ENCODE measurements around the gene COLGALT1. TPM values are rescaled to one million over a fixed set of nuclear protein-coding genes. Genes with fewer than 3 reads are reported as not detected.

Gene COLGALT1
- total RNA-seq, 1 experiment from 2014 or later: 48.5 TPM

DNA sequence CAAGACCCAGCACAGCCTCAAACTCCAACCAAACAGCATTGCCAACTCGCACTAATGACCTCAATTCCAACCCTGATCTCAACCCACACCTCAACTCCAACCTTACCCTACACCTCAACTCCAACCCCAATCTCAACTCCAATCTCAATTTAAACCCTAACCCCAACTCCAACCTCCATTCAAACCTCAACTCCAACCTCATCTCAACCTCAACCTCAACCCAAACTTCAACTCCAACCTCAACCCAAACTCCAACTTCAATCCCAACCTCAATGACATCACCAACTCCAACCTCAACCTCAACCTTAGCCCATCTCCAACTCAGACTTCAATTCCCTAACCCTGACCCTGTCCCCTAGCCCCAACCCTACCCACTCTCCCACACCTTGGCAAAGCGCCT lies 74.3 kb downstream of the COLGALT1 start:
- H3K27ac Mint-ChIP-seq: no peak overlapping the region
- WGBS (ENCODE audit: extremely low coverage, insufficient read length, low lambda C conversion rate): 100% methylated on average over 1 of the region's 2 CpGs

More for the DNA sequence above, 74.3 kb downstream of the COLGALT1 start:
- H3K27me3 ChIP-seq (ENCODE audit: insufficient read depth, low read length): no peaks in the 10 kb centered on the region
- H3T11ph ChIP-seq (ENCODE audit: low read length): no peak overlapping the region
- no peak overlapping the region for H2BK120ac ChIP-seq (ENCODE audit: low read depth, low read length, poor library complexity, severe bottlenecking)
- H3K14ac ChIP-seq (ENCODE audit: insufficient read depth, low read length): no peak overlapping the region
- no peak overlapping the region for H3K4me2 ChIP-seq (ENCODE audit: insufficient read depth, insufficient read length, low read length)
- Mint-ChIP-seq H3K9me3 (no peaks in the 10 kb centered on the region), H3K4me1 (no peaks in the 10 kb centered on the region), H3K27me3 (ENCODE audit: low read depth) (no peaks in the 10 kb centered on the region), H3K36me3 (ENCODE audit: insufficient read depth in 1 of 3, low read depth in 3 of 3) (peaks cover 18 to 23% (median 22%) of the 10 kb centered on the region in 3 experiments; a peak in 6 of 7 replicates), H3K4me3 (no peak overlapping the region)
- no peaks in the 10 kb centered on the region for H4K20me1 ChIP-seq (ENCODE audit: control insufficient read depth, insufficient read depth, insufficient read length)
- no peaks in the 10 kb centered on the region for H3K23me2 ChIP-seq (ENCODE audit: insufficient read length, low read depth, low read length, poor library complexity, severe bottlenecking)
- H3K18ac ChIP-seq (ENCODE audit: insufficient read length, low read depth, low read length): no peak overlapping the region
- H2BK20ac ChIP-seq (ENCODE audit: low read depth, low read length, poor library complexity, severe bottlenecking): no peak overlapping the region
- DNase-seq: no peak
- TF ChIP-seq, protein P1, sequence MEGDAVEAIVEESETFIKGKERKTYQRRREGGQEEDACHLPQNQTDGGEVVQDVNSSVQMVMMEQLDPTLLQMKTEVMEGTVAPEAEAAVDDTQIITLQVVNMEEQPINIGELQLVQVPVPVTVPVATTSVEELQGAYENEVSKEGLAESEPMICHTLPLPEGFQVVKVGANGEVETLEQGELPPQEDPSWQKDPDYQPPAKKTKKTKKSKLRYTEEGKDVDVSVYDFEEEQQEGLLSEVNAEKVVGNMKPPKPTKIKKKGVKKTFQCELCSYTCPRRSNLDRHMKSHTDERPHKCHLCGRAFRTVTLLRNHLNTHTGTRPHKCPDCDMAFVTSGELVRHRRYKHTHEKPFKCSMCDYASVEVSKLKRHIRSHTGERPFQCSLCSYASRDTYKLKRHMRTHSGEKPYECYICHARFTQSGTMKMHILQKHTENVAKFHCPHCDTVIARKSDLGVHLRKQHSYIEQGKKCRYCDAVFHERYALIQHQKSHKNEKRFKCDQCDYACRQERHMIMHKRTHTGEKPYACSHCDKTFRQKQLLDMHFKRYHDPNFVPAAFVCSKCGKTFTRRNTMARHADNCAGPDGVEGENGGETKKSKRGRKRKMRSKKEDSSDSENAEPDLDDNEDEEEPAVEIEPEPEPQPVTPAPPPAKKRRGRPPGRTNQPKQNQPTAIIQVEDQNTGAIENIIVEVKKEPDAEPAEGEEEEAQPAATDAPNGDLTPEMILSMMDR (conservative IDR thresholded peaks at IDR 0.05): no peak
- H2BK15ac ChIP-seq (ENCODE audit: low read depth, low read length): no peak overlapping the region
- H4K91ac ChIP-seq (ENCODE audit: insufficient read length, low read depth, low read length): no peak overlapping the region
- no peak overlapping the region for H4K5ac ChIP-seq (ENCODE audit: insufficient read length, low read depth, low read length)
- no peaks in the 10 kb centered on the region for H3K9me3 ChIP-seq (ENCODE audit: control insufficient read depth, low read depth, low read length)
- no peak overlapping the region for H2AK5ac ChIP-seq (ENCODE audit: insufficient read length, low read length)
- no peak overlapping the region for H4K8ac ChIP-seq (replicated peaks; ENCODE audit: insufficient read length, low read depth, low read length)
- H3K79me1 ChIP-seq (ENCODE audit: insufficient read depth, low read depth, low read length, poor library complexity, severe bottlenecking): no peaks in the 10 kb centered on the region
- no peaks in the 10 kb centered on the region for H3K4me1 ChIP-seq (ENCODE audit: insufficient read depth, low read length)
- H3K79me2 ChIP-seq (ENCODE audit: insufficient read depth, low read length): no peaks in the 10 kb centered on the region
- no peak overlapping the region for H3K27ac ChIP-seq (ENCODE audit: insufficient read length, low read depth, low read length)
- H2BK5ac ChIP-seq (ENCODE audit: insufficient read length, low read length): no peak overlapping the region
- no peak overlapping the region for H3K23ac ChIP-seq (ENCODE audit: insufficient read length, low read depth, low read length)
- H3K56ac ChIP-seq (ENCODE audit: insufficient read length, low read depth, low read length): no peak overlapping the region
- H3K4ac ChIP-seq (ENCODE audit: low read depth, low read length): no peak overlapping the region
- no peak overlapping the region for H3K9ac ChIP-seq (ENCODE audit: extremely low read depth, insufficient read length, low read length)
- H2AFZ ChIP-seq (ENCODE audit: low read length): no peak overlapping the region
- no peak overlapping the region for H2BK12ac ChIP-seq (ENCODE audit: insufficient read length, low read depth, low read length)
